Measurements from ENCODE around the gene KIAA0408. TPM values are rescaled to one million over a fixed set of nuclear protein-coding genes. Genes with fewer than 3 reads are reported as not detected.

KIAA0408 gene
- total and polyA plus RNA-seq, 2 of the 8 experiments (the other 6 are each of a cell fraction or from before 2014, with no cell fraction given), result 3.3 to 10.8 TPM

GRCh38 chr6:127441881-127442280 lies 17.3 kb downstream of the KIAA0408 start:
- no peak overlapping the region for H2BK12ac ChIP-seq (ENCODE audit: low read depth, low read length)
- H3K4me2 ChIP-seq (ENCODE audit: insufficient read depth in 1 of 2, low read depth in 2 of 2, low read length in 2 of 2), result no peak overlapping the region
- H2BK15ac ChIP-seq (ENCODE audit: low read length), result no peak overlapping the region
- no peak overlapping the region for H2BK120ac ChIP-seq (replicated peaks; ENCODE audit: low read depth, low read length)
- H3K4ac ChIP-seq (replicated peaks; ENCODE audit: insufficient read length, low read depth, low read length), result no peak overlapping the region
- H3K79me2 ChIP-seq (ENCODE audit: control insufficient read depth in 1 of 2, insufficient read depth in 2 of 2, low read length in 2 of 2), result no peaks in the 10 kb centered on the region
- H4K91ac ChIP-seq (replicated peaks; ENCODE audit: insufficient read length, low read length), result no peak overlapping the region
- ChIA-PET POLR2A (ENCODE audit: partially characterized antibody) (no interaction called here), CTCF (ENCODE audit: partially characterized antibody) (interaction anchor here (0.9 kb wide), 1 partner anchor 13 kb away, joined by 3 read pairs; no protein-coding TSS in a partner anchor)
- H3K4me1 ChIP-seq (replicated peaks in 1 of 4; ENCODE audit: control insufficient read depth in 3 of 4, insufficient read depth in 4 of 4, low read length in 3 of 4), result no peaks in the 10 kb centered on the region
- H3K4me3 ChIP-seq (ENCODE audit: extremely low read depth in 1 of 4, insufficient read depth in 2 of 4, low read depth in 3 of 4, low read length in 4 of 4), result no peak overlapping the region
- no peak overlapping the region for H3K14ac ChIP-seq (ENCODE audit: insufficient read length)
- peaks cover 2 to 15% (median 9%) of the 10 kb centered on the region in 4 experiments; a peak in 7 of 8 replicates for H3K36me3 ChIP-seq (ENCODE audit: control insufficient read depth in 2 of 4, insufficient read depth in 4 of 4, low read length in 3 of 4)
- no peak overlapping the region for H3K23ac ChIP-seq (ENCODE audit: insufficient read length)
- no peak overlapping the region for H2BK5ac ChIP-seq (ENCODE audit: low read depth, low read length)
- no peak overlapping the region for H4K5ac ChIP-seq (ENCODE audit: insufficient read length, low read depth, low read length)
- H3K18ac ChIP-seq (ENCODE audit: extremely low read depth, low read length), result no peak overlapping the region
- H3K79me1 ChIP-seq (ENCODE audit: low read depth, low read length), result no peaks in the 10 kb centered on the region
- no peak overlapping the region for H3K9ac ChIP-seq (replicated peaks in 1 of 4; ENCODE audit: extremely low read depth in 1 of 4, low read depth in 3 of 4, low read length in 3 of 4)
- DNase-seq (ENCODE audit: low read depth in 1 of 2, low spot score in 2 of 2), result no peak
- no peaks in the 10 kb centered on the region for H3K27me3 ChIP-seq (replicated peaks in 1 of 4; ENCODE audit: control insufficient read depth in 3 of 4, extremely low read depth in 1 of 4, insufficient read depth in 3 of 4, low read length in 3 of 4)
- H2BK20ac ChIP-seq (ENCODE audit: low read length), result no peak overlapping the region
- H3K23me2 ChIP-seq (ENCODE audit: low read depth, low read length), result no peaks in the 10 kb centered on the region
- no peak for FAIRE-seq
- no peak overlapping the region for H2AFZ ChIP-seq (ENCODE audit: low read length)
- H4K8ac ChIP-seq (ENCODE audit: extremely low read depth, insufficient read depth, low read length), result no peak overlapping the region
- H3K27ac ChIP-seq (ENCODE audit: low read depth, low read length), result no peak overlapping the region
- no peak for TF ChIP-seq NRF1 (IDR thresholded peaks at IDR 0.05; ENCODE audit: low read depth, low read length)
- TF ChIP-seq MAFK (IDR thresholded peaks at IDR 0.05; ENCODE audit: low read depth, low read length), result 0 out of 2 replicates have a peak, but pooled peaks have one; percentile 40
- no peak overlapping the region for H3K56ac ChIP-seq (replicated peaks; ENCODE audit: insufficient read length, low read depth, low read length)
- H4K20me1 ChIP-seq (replicated peaks in 1 of 2; ENCODE audit: control insufficient read depth in 1 of 2, insufficient read depth in 2 of 2, low read length in 2 of 2), result no peaks in the 10 kb centered on the region
- 90% methylated on average over 1 of the region's 1 CpG; no CpG with 5 or more reads in 1 of the 2 experiments for WGBS, 2 experiments (ENCODE audit: extremely low coverage in 1 of 2, insufficient coverage in 1 of 2, insufficient read length in 1 of 2, insufficient replicate concordance in 2 of 2, low coverage in 1 of 2, low lambda C conversion rate in 2 of 2, missing lambda C conversion rate in 1 of 2)
- H2AK5ac ChIP-seq (ENCODE audit: low read depth, low read length), result no peak overlapping the region
- no peaks in the 10 kb centered on the region for H3K9me3 ChIP-seq (ENCODE audit: insufficient read depth in 2 of 2, low read depth in 1 of 2, low read length in 1 of 2)

Measured in H1 (cell line).